Coronary artery (tissue), 2 donors: ENCODE data around the gene MRPL54.

Experiments used
- DNase-seq: peaks from one replicate; pipeline ENCODE4 v3.0.0-alpha.2; 2017; ENCODE audit warnings: low spot score
- H3K27ac ChIP-seq, 2 donors: fragments of 200-600 bp; sonication (generic); one replicate each; pipeline ENCODE4 v1.5.1; 2016 to 2019
- H3K4me3 ChIP-seq: fragments of 200-600 bp; sonication (generic); 2 replicates; pipeline ENCODE4 v1.5.1; 2016; ENCODE audit warnings: mild to moderate bottlenecking, moderate library complexity
- TF ChIP-seq, protein P1 (sequence below): fragments of 200-600 bp; sonication (generic); IDR thresholded peaks from one replicate; pipeline ENCODE4 v1.5.1; 2019; ENCODE audit warnings: antibody characterized with exemption

Gene MRPL54

DNA sequence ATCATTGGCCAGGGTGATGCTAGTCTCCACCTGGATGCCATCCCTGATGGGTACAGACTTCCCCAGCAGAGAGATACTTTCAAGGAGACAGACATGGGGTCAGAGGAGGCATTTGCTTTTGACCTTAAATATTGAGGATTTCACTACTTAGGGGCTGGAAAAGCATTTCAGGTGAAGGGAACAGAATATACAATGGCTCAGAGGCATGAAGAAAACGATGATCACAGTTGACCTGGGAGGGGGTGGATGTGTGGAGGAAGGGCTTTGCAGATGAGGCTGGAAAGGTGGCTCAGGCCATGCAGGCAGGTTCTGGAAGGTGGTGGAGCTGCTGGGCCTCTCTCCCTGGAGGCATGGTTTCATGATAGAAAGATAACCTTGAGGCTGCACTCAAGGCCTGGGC is 19.8 kb downstream of the MRPL54 start:
- no peak overlapping the region for H3K27ac ChIP-seq
- no peak for DNase-seq
- no peak overlapping the region for H3K4me3 ChIP-seq
- TF ChIP-seq, protein P1, sequence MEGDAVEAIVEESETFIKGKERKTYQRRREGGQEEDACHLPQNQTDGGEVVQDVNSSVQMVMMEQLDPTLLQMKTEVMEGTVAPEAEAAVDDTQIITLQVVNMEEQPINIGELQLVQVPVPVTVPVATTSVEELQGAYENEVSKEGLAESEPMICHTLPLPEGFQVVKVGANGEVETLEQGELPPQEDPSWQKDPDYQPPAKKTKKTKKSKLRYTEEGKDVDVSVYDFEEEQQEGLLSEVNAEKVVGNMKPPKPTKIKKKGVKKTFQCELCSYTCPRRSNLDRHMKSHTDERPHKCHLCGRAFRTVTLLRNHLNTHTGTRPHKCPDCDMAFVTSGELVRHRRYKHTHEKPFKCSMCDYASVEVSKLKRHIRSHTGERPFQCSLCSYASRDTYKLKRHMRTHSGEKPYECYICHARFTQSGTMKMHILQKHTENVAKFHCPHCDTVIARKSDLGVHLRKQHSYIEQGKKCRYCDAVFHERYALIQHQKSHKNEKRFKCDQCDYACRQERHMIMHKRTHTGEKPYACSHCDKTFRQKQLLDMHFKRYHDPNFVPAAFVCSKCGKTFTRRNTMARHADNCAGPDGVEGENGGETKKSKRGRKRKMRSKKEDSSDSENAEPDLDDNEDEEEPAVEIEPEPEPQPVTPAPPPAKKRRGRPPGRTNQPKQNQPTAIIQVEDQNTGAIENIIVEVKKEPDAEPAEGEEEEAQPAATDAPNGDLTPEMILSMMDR: no peak

GRCh38 chr19:3782903-3783302 is 20.4 kb downstream of the MRPL54 start:
- TF ChIP-seq, protein P1: no peak
- Histone ChIP-seq H3K4me3 (no peak overlapping the region), H3K27ac (no peak overlapping the region)
- peak; percentile 66 for DNase-seq

GRCh38 chr19:3783660-3784584 is 21.4 kb downstream of the MRPL54 start:
- no peak for DNase-seq
- H3K27ac ChIP-seq: no peak overlapping the region
- TF ChIP-seq, protein P1: no peak
- no peak overlapping the region for H3K4me3 ChIP-seq

GRCh38 chr19:3784607-3785450 is 22.3 kb downstream of the MRPL54 start:
- Histone ChIP-seq H3K4me3 (peak overlapping the region; percentile 45), H3K27ac (no peak overlapping the region)
- DNase-seq: peak; percentile 61
- TF ChIP-seq, protein P1: no peak

DNA sequence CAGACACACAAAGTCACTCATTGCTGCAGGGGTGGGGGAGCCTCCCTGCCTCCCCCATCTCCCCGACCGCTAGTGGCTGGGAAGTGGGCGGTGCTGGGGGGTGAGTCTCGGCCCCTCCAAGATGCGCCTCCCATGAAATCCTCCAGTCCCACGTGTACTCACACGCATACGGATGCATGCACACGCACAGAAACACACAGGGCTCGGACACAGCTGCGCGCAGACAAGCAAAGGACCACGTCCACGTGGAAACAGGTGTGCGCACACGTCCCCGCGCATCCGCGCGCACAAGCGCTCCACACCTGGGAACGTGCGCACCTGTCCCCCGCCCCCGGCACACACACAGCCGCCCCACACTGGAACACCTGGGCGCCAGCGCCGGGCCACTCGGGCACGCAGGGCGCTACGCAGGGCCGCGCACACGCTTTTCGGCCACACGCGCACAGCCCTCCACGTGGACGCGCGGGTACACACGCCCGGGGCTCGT is 23.0 kb downstream of the MRPL54 start:
- no peak overlapping the region for H3K27ac ChIP-seq
- H3K4me3 ChIP-seq: peak overlapping the region; percentile 45
- TF ChIP-seq, protein P1: no peak
- no peak for DNase-seq

DNA sequence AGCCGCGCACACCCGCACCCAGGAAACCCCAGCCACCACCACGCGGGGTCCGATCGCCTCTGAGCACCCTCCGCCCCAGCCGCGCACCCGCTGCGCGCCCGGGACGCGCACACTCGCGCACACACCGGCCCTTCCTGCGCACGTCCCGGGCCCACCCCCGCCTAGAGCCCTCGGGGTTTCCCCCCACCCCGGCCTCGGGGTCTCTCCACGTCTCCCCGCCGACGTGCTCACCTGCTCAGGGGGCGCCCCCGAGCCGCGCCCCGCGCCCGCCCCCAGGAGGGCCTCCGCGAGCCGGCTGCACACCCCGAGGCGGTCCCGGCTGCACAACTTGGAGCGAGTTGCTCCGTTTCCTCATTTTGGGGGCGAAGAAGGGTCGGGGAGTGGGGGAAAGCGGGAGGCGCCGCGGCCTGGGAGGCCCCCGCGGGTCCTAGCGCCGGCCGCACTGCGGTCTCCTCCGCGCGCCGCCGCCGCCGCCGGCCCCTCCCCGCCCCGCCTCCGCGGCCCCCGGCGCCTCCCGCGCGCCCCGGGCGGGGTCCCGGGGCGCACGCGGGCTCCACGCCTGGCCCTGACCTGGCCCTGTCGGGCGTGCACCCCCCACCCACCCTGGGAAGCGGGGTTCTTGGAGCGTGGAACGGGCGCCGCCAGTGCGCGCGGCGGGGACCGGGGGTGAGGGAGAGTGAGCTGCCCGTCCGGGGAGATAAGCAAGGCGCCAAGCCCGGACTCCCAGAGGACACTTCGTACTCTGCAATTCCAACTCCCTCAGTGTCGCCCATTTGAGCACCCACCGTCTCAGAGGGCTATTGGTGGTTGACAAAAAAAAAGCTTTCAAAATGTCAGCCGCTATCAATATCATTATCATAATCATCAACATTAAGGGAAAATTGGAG is 23.7 kb downstream of the MRPL54 start, which contains the start of gene MATK:
Gene MATK (minus strand): TSS at position 444 of the 887 bp plus-strand sequence. CDS start 1,246 bp downstream, outside the sequence.
- H3K4me3 ChIP-seq: peak within 1 kb of the TSS; percentile 45
- H3K27ac ChIP-seq: no peak within 1 kb of the TSS
- no peak for DNase-seq
- TF ChIP-seq, protein P1: no peak
